HepG2 (cell line): ENCODE measurements around the gene DNAJC10. TPM values are rescaled to one million over a fixed set of nuclear protein-coding genes. Genes with fewer than 3 reads are reported as not detected.

ENCODE experiments used
- CBX5 ChIP-seq: sonication (generic); formaldehyde crosslinking; IDR thresholded peaks from 2 replicates; pipeline ENCODE4 v1.4.0; 2020; ENCODE audit warnings: missing genetic modification reagents, borderline replicate concordance
- EP300 ChIP-seq, 3 experiments: sonication (generic) in 1 of 3; formaldehyde crosslinking in 1 of 3; IDR thresholded peaks; 2 replicates each; pipeline versions ENCODE4 v1.5.1 to v1.6.1; 2011 to 2020; ENCODE audit warnings: low read depth in 2 of 3, low read length in 2 of 3, borderline replicate concordance in 1 of 3, improper control_type of control experiment in 1 of 3, mild to moderate bottlenecking in 1 of 3, missing genetic modification reagents in 1 of 3, moderate library complexity in 1 of 3
- HINFP ChIP-seq: sonication (generic); formaldehyde crosslinking; IDR thresholded peaks from 2 replicates; pipeline ENCODE4 v1.4.0; 2020; ENCODE audit warnings: low read depth, mild to moderate bottlenecking, missing genetic modification reagents
- HMG20A ChIP-seq: IDR thresholded peaks from 2 replicates; pipeline ENCODE4 v1.6.1; 2016; ENCODE audit warnings: borderline replicate concordance
- HMGA1 ChIP-seq: sonication (generic); formaldehyde crosslinking; conservative IDR thresholded peaks from 2 replicates; pipeline ENCODE4 v1.4.0; 2020; ENCODE audit warnings: missing genetic modification reagents
- KDM3A ChIP-seq: IDR thresholded peaks from 2 replicates; pipeline ENCODE4 v1.6.1; 2018; ENCODE audit warnings: low read depth, missing compliant biosample characterization
- SIN3A ChIP-seq: IDR thresholded peaks from 2 replicates; pipeline ENCODE4 v1.6.1; 2011; ENCODE audit warnings: low read depth, mild to moderate bottlenecking, control low read depth, low read length, borderline replicate concordance
- SNAPC4 ChIP-seq: sonication (generic); formaldehyde crosslinking; IDR thresholded peaks from 2 replicates; pipeline ENCODE4 v1.4.0; 2020; ENCODE audit warnings: mild to moderate bottlenecking, missing genetic modification reagents
- SRSF1 ChIP-seq: fragments of 200-400 bp; formaldehyde crosslinking; optimal IDR thresholded peaks from 2 replicates; pipeline ENCODE3; 2017; ENCODE audit warnings: mild to moderate bottlenecking, low read depth, low read length, moderate library complexity
- TCF12 ChIP-seq, 2 experiments: fragments of 450-650 bp in 1 of 2; sonication (generic) in 1 of 2; formaldehyde crosslinking in 1 of 2; IDR thresholded peaks; 2 replicates each; pipeline versions ENCODE4 v1.6.1 to v1.8.0; 2017 to 2022; ENCODE audit warnings: antibody characterized with exemption in 1 of 2, mild to moderate bottlenecking in 1 of 2, missing genetic modification reagents in 1 of 2, moderate library complexity in 1 of 2
- TFDP2 ChIP-seq: sonication (generic); formaldehyde crosslinking; IDR thresholded peaks from 2 replicates; pipeline ENCODE4 v1.4.0; 2020; ENCODE audit warnings: missing genetic modification reagents
- ZC3H13 ChIP-seq: sonication (generic); formaldehyde crosslinking; IDR thresholded peaks from 2 replicates; pipeline ENCODE4 v1.8.1; 2023; ENCODE audit warnings: mild to moderate bottlenecking, missing genetic modification reagents, moderate library complexity
- ZNF333 ChIP-seq: sonication (generic); formaldehyde crosslinking; IDR thresholded peaks from 2 replicates; pipeline ENCODE4 v1.4.0; 2020; ENCODE audit warnings: mild to moderate bottlenecking, missing genetic modification reagents, borderline replicate concordance
- ZNF7 ChIP-seq: IDR thresholded peaks from 2 replicates; pipeline ENCODE4 v1.6.1; 2016; ENCODE audit warnings: missing biosample characterization, missing genetic modification reagents
- ZNF766 ChIP-seq: sonication (generic); formaldehyde crosslinking; IDR thresholded peaks from 2 replicates; pipeline ENCODE4 v1.5.0; 2020; ENCODE audit warnings: missing genetic modification reagents, borderline replicate concordance
- ZSCAN30 ChIP-seq: sonication (generic); formaldehyde crosslinking; IDR thresholded peaks from 2 replicates; pipeline ENCODE4 v1.5.0; 2020; ENCODE audit warnings: mild to moderate bottlenecking, missing genetic modification reagents
- polyA plus RNA-seq, 8 experiments: library from polyadenylated mRNA; depleted of rRNA in 3 of 8; stranded (reverse) in 7 of 8; unstranded in 1 of 8; fragments of >200 nt; fragmentation: Illumina TruSeq in 4 of 8; extraction: Trizol in 4 of 8; gene quantifications; 2 replicates each; pipeline versions ENCODE4 v1.2.1 to v1.2.3, GENCODE V29; 2011 to 2016; ENCODE audit warnings: low read depth in 4 of 8, missing spikeins in 1 of 8, mixed read lengths in 1 of 8; ENCODE audit not compliant: insufficient read depth in 1 of 8
- total RNA-seq, 5 experiments: library from RNA; depleted of rRNA; stranded (reverse); fragments of >200 nt; fragmentation: Illumina TruSeq; extraction: Trizol; gene quantifications; 2 replicates each; pipeline ENCODE4 v1.2.3, GENCODE V29; 2016; ENCODE audit warnings: low read depth in 1 of 5
- TF ChIP-seq, protein P1 (sequence below): sonication (generic); formaldehyde crosslinking; IDR thresholded peaks from 2 replicates; pipeline ENCODE4 v1.4.0; 2020; ENCODE audit warnings: missing genetic modification reagents, low read depth, mild to moderate bottlenecking, borderline replicate concordance
- TF ChIP-seq, protein P2 (sequence below): sonication (generic); formaldehyde crosslinking; IDR thresholded peaks from 2 replicates; pipeline ENCODE4 v1.8.1; 2022; ENCODE audit warnings: mild to moderate bottlenecking, missing genetic modification reagents

Gene DNAJC10
- total and polyA plus RNA-seq, 2 of the 13 experiments (the other 11 are each of a cell fraction or from before 2014, with no cell fraction given), result 44.1 to 178 TPM

GRCh38 chr2:182715892-182716649, at the start of gene DNAJC10 (continued):
- no peak; a peak in 1 of 4 replicates for TF ChIP-seq EP300 (IDR thresholded peaks at IDR 0.05; ENCODE audit: low read depth in 2 of 2, low read length in 2 of 2)
- TF ChIP-seq EP300 (CRISPR knock-in tag; IDR thresholded peaks at IDR 0.05; ENCODE audit: borderline replicate concordance), result no peak
- no peak for TF ChIP-seq TCF12 (IDR thresholded peaks at IDR 0.05)
- peak; percentile 29; the same call in 1 of the 2 replicates for TF ChIP-seq TCF12 (CRISPR knock-in tag; IDR thresholded peaks at IDR 0.05)
- peak; percentile 66; the same call in 1 of the 2 replicates for TF ChIP-seq ZNF766 (CRISPR knock-in tag)
- TF ChIP-seq, protein P1, sequence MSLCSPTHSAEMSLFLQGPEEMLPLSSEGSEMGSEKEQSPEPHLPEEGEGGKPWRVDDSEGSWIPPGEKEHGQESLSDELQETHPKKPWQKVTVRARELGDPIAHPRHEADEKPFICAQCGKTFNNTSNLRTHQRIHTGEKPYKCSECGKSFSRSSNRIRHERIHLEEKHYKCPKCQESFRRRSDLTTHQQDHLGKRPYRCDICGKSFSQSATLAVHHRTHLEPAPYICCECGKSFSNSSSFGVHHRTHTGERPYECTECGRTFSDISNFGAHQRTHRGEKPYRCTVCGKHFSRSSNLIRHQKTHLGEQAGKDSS (CRISPR knock-in tag), result no peak; the same call in none of the 2 replicates
- TF ChIP-seq HMGA1 (CRISPR knock-in tag), result no peak
- TF ChIP-seq KDM3A (CRISPR knock-in tag), result peak; percentile 98; the same call in 1 of the 2 replicates
- TF ChIP-seq ZSCAN30 (CRISPR knock-in tag), result no peak
- peak; percentile 83 for TF ChIP-seq TFDP2
- peak; percentile 83 for TF ChIP-seq SNAPC4 (CRISPR knock-in tag)
- TF ChIP-seq, protein P2, sequence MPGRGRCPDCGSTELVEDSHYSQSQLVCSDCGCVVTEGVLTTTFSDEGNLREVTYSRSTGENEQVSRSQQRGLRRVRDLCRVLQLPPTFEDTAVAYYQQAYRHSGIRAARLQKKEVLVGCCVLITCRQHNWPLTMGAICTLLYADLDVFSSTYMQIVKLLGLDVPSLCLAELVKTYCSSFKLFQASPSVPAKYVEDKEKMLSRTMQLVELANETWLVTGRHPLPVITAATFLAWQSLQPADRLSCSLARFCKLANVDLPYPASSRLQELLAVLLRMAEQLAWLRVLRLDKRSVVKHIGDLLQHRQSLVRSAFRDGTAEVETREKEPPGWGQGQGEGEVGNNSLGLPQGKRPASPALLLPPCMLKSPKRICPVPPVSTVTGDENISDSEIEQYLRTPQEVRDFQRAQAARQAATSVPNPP (CRISPR knock-in tag), result no peak
- TF ChIP-seq HINFP, result peak; percentile 84
- peak; percentile 90 for TF ChIP-seq ZC3H13 (CRISPR knock-in tag)
- no peak for TF ChIP-seq ZNF7 (CRISPR knock-in tag)
- no peak; the same call in 1 of the 2 replicates for TF ChIP-seq HMG20A (CRISPR knock-in tag)
- TF ChIP-seq ZNF333 (CRISPR knock-in tag), result peak; percentile 90; the same call in 1 of the 2 replicates
- TF ChIP-seq CBX5, result peak; percentile 48; the same call in 1 of the 2 replicates
- TF ChIP-seq SRSF1, result peak; percentile 69
- peak; percentile 95 for TF ChIP-seq SIN3A
